ENCODE data around the gene ROBO1.

The ROBO1 gene

DNA sequence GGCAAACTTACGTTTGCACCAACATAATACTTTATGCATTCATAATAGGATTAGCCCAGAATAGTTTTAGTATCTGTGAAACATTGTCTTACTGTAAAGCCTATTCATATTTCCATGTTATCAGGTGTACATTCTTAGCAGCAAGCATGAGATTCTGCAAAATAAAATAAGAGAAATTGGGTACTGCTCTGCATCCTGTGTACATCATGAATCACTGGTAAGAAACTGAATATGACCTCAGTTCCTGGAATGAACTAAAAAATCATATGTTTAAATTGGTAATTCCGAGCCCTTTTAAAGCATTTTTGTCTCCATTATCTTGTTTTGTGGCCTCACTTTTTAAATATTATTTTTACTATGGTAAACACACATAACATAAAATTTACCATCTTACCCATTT, 605.1 kb downstream of the ROBO1 start:
- no peak for DNase-seq (ENCODE audit: low read depth)

DNA sequence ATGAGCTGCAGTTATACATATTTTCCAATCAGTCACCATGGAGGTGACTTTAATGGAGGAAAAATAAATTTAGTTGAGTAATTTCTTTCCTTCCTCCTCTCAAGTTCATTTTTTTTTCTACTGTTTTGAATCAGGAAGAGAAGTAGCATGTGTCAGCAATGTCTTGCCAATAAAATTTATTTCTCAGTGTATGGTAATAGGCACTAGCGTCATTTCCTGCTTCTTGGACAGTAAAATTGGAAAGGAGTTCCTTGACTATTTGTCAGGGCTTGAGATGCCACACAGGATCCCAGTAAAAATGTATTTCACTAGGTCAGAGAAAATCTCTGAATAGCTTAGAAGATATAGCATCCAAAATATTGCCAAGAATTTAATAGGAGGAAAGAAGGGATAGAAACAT, 605.9 kb downstream of the ROBO1 start:
- no peak for DNase-seq (ENCODE audit: low read depth)

DNA sequence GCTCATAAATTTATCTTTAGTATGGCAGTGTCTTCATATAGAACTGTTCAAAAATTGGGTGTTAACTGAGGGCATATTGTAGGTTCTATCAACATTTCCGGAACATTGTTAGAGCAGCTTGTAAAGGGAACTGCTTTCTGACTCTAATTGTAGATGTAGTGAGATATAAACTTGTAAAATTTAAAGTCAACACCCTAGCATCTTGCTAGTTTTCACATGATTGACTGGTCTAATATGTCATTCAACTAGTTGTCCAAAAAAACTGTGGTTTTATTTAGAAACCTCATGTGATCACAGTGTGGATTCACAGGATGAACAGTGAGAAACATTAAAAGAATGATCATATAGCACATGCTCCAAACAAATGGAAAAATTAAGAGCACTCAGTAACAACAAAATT, 607.4 kb downstream of the ROBO1 start:
- DNase-seq (ENCODE audit: low read depth) = no peak

DNA sequence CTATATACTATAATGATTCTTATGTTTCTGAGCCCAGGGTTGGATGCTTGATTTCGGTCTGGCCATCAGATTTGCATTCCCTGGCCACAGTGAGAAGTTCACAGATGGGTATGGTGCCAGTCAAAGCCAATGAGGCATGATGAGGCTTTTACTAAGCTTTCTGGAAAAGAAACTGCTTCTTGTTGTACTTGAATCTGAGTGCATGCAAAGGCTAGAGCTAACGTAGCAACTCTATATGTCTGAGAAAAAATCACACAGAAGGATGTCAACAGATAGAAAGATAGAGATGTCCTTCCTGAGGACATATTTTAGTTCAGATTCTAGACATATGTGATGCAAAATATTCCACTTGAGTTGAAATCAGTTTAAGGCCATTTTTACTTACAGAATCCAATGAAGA, 608.1 kb downstream of the ROBO1 start:
- no peak for DNase-seq (ENCODE audit: low read depth)

DNA sequence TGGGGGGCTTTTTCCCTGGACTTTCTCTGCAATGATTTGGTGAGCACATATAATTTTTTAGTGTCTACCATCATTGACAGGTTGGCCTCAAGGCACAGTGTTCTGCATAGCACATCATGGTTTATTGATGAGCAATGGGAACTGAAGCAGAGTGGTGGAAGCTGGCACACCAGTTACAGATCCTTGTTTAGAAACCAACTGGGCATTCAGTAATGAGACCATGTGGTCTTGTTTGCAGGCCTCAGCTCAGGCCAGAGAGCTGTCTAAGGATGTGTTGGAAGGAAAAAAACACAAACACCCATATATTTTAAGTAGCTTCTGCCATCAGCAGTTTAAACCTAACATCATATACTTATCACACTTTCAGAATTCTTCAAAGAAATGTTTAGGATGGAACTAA, 610.6 kb downstream of the ROBO1 start:
- no peak for DNase-seq (ENCODE audit: low read depth)

DNA sequence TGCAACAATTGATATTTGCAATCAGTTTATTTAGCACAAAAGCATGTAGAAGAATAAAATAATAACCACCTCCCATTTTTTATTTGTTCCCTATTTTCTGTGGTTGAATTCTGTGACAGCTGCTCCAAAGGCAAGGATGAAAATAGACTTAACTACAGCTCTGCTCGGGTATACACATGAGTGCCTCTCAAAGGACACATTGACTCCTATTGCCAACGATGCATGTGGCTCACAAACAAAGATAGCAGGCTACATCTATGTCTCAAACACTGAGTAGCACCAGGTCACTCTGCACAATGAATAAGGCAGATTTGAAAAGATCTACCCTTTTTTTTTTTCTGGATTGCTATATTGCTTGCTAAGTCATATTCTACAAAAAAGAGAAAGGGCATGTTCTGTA, 612.9 kb downstream of the ROBO1 start:
- DNase-seq (ENCODE audit: low read depth) = no peak

DNA sequence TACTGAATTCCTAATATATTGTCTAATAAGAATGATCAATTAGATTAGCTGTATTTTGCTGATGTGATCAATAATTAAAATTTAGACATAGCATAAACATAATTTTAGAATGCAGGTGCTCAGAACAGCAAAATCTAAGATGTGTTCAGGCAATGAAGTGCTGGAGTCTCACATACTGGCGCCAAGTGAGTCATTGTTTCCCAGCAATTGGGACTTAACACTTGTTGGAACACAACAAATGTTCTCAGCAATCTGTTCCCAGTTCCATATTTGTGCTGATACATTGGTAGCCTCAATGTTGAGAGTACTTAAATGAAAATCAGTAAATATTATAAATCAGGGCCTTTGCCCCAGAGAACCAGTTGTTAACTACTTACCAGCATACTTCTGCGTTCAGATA, 619.0 kb downstream of the ROBO1 start:
- DNase-seq (ENCODE audit: low read depth) = peak; percentile 24

DNA sequence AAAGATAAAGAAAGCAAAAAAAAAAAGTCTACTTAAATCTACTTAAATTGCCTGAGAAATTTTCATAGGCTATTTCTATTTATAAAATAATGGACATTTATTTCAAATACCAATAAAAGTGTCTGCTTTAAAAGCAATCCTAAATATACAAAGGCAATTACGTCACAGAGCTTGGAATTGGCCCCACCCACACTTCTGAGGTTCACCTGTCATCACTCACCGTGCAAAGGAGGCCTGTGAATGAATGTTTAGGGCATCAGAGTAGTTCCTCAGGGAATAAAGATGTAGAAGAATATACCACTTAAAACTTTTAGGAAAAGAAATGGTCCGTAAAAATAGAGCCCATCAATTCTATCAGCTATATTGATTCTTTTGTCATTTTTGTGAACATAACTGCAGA, 621.8 kb downstream of the ROBO1 start:
- no peak for DNase-seq (ENCODE audit: low read depth)

DNA sequence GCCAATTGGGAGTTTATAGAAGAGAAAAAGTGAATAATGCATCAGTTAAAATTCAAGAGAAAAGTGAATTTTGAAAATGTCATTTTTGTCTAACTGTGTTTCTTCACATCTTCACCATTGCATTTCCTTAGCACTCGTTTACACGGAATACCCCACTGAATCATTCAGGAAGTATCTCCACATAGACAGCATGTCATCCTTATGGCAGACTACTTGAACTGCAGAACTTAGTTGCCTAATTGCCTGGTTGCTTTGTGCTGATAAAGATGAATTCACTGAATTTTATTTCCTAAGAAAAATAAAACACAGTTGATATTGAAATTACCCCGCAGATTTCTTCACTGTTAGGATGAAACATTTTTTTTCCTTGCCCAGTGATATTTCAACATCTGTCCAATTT, 627.1 kb downstream of the ROBO1 start:
- DNase-seq (ENCODE audit: low read depth) = no peak

DNA sequence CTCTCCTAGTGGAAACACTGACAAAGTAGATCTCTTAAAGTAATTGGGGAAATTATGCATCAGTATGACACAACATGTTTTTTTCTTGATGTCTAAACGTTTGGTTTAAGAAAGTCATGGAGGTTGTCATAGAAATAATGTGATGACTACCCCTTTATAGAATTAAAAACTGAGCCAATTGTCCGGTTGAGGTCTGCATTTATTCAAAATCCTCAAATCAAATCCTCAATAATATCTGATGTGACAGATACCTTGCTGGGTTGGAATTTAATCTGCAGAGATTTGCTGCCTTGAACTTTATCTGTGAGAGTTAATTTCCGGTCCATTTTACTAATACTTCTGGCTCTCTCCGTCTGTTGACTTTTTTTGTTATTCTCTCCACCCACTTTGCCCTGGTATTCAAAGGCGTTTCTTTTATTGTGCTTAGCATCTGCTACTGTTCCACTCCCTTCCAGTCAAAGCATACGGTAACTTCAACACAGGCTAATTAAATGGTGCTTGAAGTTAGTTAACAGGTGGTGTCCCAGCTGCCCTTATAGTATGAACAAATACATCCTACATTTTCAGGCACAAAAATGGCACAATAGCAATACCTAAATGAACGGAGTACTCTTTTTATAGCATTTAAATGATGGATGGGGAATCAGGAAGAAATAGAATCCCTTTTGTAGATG, 628.3 kb downstream of the ROBO1 start:
- no peak for DNase-seq (ENCODE audit: low read depth)

DNA sequence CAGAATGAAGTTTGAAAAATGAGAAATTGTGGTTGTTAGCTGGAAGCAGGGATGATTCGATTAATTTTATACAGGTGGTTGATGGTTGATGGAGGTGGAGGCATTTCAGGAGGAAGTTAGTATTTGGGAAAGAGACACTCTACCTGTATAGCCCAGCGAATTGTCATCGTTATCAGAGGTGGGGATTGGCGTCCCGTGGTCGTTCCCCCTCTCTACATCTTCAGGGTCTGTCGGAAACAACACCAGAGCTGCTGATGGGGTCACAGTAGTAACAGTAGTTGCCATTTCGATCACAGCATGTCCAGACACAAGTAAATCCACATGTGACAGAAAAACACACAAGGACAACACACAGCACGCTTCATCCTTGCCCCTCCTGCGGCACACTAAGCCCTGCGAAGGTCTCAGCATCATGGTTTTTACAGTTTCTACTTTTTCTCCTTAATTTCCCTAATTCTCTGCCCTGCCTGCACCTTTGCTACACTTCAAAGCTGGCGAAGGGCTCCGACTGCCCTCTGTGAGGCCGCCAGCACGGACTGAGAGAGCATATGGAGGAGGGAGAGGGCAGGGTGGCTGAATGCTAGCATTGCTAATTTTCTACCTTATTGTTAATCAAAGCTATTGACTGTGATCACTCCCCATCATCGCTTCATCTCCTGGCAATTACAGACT, 642.3 kb downstream of the ROBO1 start:
- DNase-seq (ENCODE audit: low read depth) = no peak

DNA sequence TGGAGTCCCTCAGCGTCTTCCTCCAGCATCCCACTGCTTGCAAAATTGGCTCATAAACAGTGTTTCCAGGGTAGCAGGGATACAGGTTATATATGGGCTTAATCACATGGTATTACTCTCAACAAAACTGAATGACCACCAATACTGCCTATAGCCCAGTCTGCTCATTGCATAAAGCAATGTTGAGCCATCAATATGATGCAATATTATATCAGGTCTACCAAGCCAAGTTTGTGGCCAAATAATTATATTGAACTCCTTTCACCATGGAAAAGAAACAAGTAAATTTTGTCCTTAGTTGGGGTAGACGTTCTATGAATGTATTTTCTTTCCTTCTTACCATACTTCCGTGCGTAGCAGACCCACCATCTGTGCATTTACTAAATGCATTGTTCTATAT, 652.3 kb downstream of the ROBO1 start:
- DNase-seq (ENCODE audit: low read depth) = no peak

DNA sequence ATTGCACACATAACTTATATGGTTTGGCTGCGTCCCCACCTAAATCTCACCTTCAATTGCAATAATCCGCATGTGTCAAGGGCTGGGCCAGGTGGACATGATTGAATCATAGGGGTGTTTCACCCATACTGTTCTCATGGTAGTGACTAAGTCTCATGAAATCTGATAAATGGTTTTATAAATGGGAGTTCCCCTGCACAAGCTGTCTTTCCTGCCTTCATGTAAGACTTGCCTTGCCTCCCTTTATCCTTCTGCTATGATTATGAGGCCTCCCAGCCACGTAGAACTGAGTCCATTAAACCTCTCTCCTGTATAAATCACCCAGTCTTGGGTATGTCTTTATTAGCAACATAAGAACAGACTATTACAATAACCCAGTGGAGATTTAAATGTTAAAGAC, 653.9 kb downstream of the ROBO1 start:
- DNase-seq (ENCODE audit: low read depth) = no peak

DNA sequence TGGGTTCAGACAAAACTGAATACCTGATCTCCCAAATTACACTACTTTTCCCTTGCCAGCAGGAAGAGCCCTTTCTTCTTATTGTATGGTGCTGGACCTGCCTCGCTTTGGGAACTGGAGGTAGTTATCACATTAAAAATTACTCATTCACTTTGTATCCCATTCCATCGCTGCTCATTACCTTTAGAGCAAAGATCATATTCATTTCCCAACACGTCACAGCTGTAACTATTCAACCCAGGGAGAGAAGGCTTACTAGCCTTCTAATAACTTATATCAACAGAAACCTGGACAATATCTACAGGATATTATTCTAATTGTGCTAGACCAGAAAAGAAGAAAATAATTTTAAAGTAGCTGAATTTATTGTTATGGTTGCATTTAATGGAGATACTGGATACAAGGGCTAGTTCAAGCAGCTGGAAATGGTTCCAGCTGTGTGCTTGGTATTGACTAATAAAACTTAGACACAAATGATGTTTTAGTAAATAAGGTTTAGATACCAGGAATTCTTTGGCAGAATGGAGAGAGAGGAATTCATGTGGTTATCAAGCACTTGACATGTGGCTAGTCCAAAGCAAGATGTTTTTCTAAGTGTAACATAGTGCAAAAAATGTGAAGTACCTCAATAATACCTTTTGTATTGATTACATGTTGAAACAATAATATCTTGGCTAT, 656.3 kb downstream of the ROBO1 start:
- DNase-seq (ENCODE audit: low read depth) = peak; percentile 2

DNA sequence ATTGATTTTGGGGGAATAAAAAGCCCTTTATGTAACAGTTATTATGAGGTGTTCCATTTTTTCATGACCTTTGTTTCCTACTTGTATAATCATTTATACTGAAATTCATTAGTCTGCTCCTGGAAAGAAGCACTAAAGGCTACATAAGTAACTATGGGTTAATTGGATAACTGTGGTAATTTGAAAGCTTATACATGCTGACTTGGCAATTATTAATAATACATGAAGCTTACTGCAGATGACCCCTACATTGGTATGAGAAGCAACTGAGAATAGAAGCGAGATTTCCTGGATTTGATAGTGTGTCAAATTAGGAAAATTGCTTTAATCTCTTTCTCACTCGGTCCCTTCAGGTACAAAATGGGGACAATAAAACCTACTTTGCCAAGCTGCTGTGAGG, 658.0 kb downstream of the ROBO1 start:
- DNase-seq (ENCODE audit: low read depth) = no peak

DNA sequence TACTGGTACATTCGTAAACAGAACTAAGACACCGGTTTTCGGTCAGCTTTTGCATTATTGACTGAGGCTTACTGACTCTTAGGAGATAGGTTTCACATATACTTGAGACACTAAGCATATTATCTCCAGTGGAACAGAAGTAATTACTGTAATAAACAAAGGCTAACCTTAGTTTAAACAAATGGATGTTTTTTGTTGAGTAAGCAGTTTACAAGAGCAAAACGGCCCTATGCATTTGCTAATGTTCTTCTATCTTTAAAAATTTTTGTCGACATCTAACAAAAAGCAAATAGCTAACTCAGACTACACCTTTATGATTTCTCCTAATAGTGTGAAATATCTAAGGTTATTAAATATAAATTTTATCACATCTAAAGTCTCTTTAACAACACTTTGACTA, 664.5 kb downstream of the ROBO1 start:
- DNase-seq (ENCODE audit: low read depth) = no peak

DNA sequence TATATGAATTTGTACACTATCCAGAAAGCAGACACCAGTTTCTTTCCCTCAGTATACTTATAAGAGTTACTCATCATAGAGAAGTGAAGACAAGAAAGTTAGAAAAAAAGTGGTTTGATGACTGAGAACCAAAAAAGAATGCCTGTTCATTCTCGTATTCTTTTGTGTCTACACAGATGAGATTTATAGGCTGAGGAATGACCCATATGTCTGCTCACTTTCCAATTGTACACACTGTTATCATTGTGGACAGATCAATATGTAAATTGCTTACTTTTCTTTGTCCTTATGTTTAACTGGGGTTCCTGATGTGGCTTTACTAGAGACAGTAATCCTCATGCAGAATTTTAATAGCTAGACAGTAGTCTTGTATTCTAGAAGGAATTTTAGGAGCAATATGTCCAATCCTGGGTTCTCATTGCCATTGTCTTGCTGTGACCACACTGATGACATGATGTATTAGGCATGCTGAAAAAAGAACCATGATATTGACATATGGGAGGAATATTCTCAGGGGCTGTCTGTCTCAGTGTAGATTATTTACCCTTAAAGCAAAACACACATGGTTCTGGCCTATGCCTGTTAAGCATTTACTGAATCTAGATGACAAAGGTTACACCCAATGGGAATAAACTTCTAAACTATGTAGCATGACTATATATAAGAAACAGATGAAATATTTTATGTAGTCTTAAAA, 669.7 kb downstream of the ROBO1 start:
- DNase-seq (ENCODE audit: low read depth) = no peak

DNA sequence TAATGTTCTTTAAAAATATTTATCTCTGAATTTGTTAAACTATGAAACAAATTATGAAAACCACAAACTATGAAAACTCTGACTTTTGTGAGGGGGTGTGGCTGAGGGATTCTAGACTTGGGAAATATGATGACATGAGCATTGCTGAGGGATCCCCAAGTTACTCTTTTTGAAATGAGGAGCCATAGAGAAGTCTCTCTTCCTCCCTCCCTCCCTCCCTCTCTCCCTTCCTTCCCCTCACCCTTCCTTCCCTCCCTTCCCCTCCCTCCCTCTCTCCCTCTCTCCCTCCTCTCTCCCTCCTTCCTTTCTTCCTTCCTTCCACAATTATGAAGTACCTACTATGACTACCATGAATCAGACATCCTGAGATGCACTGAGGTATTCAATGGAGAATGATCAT, 673.1 kb downstream of the ROBO1 start:
- no peak for DNase-seq (ENCODE audit: low read depth)

DNA sequence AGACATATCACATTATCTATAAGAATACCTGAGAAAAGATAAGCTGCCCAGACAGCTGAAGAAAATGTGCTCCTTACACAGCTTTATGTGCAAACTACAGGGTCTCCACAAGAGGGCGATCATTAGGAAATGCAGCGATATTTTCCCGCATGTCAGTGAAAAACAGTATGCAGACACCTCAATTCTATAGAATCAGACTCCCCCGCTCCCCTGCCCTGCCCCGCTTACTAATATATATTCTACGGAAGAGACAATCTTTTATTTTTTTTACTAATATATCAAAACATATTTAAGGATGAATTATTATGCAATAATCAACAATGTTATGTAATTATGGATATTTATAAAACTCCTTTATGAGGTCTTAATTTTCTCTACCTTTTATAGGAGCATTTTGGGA, 681.3 kb downstream of the ROBO1 start:
- peak; percentile 40 for DNase-seq (ENCODE audit: low read depth)

DNA sequence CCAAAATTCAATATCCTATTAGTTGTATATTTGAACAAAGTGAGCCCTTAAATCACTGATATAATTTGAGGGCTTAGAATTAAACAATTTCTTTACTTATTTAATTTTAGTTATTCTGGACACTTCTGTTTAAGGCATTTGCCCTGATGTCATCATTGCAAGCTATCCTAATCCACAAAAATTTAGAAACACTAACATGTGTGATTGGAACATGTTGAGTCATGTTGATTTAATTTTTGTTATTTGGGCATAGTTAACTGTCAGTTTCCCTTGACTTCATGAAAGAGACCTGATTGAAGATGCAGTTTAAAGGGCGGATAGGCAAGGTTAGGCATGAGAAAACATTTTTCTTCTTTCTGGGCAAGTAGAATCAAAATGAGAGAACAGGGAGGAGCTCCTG, 682.6 kb downstream of the ROBO1 start:
- no peak for DNase-seq (ENCODE audit: low read depth)

DNA sequence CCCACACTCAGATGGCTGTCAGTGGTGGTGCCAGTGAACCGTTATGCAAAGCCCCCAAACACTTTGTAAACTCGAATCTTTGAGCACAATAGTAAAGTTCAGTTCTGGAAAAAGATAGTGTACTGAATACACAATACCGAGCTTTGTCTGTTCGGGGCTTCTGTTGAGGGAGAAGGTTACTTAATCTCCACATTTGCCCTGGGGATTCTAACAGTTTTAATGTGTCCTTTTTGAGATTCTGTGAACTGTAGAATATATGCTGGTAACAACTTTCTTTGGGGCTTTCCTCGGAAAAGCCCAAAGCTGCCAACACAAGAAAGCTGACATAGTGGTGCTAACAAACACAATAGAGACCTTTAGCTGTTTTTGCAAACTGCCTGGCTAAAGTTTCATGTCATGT, 686.5 kb downstream of the ROBO1 start:
- no peak for DNase-seq (ENCODE audit: low read depth)

DNA sequence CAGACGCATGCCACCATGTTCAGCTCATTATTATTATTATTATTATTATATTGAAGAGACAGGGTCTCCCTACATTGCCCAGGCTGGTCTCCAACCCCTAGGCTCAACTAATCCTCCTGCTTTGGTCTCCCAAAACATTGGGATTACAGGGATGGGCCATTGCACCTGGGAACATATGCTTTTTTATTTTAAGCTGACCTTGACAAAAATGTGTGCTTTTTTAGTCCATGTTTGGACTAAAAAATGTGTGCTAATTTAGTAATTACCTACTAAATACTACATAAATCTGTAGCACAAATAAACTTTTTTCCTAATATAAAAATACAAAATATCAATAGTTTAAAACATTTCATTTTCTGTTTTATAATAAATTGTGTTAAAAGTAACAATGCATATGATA, 693.2 kb downstream of the ROBO1 start:
- no peak for DNase-seq (ENCODE audit: low read depth)

DNA sequence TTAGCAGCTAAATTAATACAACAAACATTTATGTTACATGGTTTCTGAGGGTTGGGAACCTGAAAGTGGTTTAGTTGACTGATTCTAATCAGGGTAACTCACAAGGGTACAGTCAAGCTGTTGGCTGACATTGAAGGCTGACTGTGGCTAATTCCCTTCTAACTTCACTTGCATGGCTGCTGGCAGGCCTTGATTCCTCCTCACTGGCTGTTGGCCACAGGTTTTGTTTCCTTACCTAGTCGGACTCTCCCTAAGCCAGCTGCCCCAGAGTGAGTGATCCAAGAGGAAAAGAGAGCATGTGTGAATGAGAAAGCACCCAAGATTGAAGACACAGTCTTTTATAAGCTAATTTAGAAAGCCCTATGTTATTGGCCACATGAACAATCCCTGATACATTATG, 700.1 kb downstream of the ROBO1 start:
- no peak for DNase-seq (ENCODE audit: low read depth)

All from fibroblast of the conjunctiva (primary cell).